ENCODE data around the gene GRSF1.
"Not testable (repeated sequence)": the region's sequence is repeated elsewhere in the genome, so short reads cannot be mapped to it uniquely, and the experiment has no call there.

The GRSF1 gene

GRCh38 chr4:70783096-70783495 is 56.6 kb downstream of the GRSF1 start:
- TF ChIP-seq CTCF (conservative IDR thresholded peaks at IDR 0.05), result no peak

GRCh38 chr4:70778888-70779422 is 60.7 kb downstream of the GRSF1 start:
- H3K27ac ChIP-seq, result peak overlapping the region; percentile 23; the same call in 1 of the 2 replicates
- TF ChIP-seq CTCF (conservative IDR thresholded peaks at IDR 0.05), result no peak
- TF ChIP-seq ZFX (IDR thresholded peaks at IDR 0.05), result no peak

More at GRCh38 chr4:70783096-70783495, 56.6 kb downstream of the GRSF1 start:
- no peak overlapping the region for H3K27ac ChIP-seq

- H3K27ac ChIP-seq, result no peak overlapping the region
- TF ChIP-seq ZFX (IDR thresholded peaks at IDR 0.05) (no peak), CTCF (conservative IDR thresholded peaks at IDR 0.05) (no peak)
Measured at GRCh38 chr4:70772929-70773555, 66.6 kb downstream of the GRSF1 start.

- H3K27ac ChIP-seq, result not testable (repeated sequence)
Measured at GRCh38 chr4:70769396-70769795, 70.3 kb downstream of the GRSF1 start.

- TF ChIP-seq ZFX (IDR thresholded peaks at IDR 0.05) (no peak), CTCF (conservative IDR thresholded peaks at IDR 0.05) (no peak)
- no peak overlapping the region for H3K27ac ChIP-seq
Measured at GRCh38 chr4:70768301-70768948, 71.3 kb downstream of the GRSF1 start.
